Measurements from ENCODE around the gene PDCD11.

The PDCD11 gene

DNA sequence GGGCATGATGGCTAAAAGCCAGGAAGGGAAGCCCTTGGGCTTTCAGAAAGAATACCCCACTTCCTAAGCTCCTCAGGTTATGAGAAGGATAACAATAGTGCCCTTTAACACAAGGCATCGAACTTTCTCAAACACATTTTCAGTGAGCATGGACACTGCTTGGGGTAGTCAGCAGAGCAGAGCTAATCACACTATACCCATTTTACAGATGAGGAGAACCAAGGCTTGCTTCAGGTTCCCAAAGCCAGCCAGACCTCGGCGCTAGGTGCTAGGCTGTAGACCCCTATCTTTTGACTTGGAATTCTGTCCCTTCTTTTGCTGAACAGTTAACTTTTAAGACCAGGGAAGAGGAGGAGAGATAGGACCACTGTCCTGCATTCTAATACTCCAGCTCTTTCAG lies 98.9 kb downstream of the PDCD11 start:
- in situ Hi-C loops (cut with MboI; ENCODE audit: low sequenced_read_pairs): loop anchor here (25.0 kb wide), 1 partner anchor 583 kb away; the partner anchor contains the start of gene CNNM2
